Upper lobe of left lung (tissue), 6 donors: ENCODE results near the gene TFAP2A. TPM values are rescaled to one million over a fixed set of nuclear protein-coding genes. Genes with fewer than 3 reads are reported as not detected.

Experiments
- ATAC-seq, 2 donors: fragments of 200-7000 bp; cut with Tn5 transposase; one replicate each; pipeline ENCODE4 v1.9.1; 2022; ENCODE audit warnings: mild to moderate bottlenecking in 2 of 2, moderate library complexity in 2 of 2; ENCODE audit not compliant: low FRiP score in 2 of 2
- DNase-seq, 2 donors: peaks; one replicate each; pipeline ENCODE4 v3.0.0-alpha.2; 2019 to 2020
- H3K27ac ChIP-seq, 4 donors: fragments of 200-600 bp; sonication (generic); one replicate each; pipeline ENCODE4 v1.5.1; 2016 to 2019
- H3K27me3 ChIP-seq, 4 donors: fragments of 200-600 bp; sonication (generic); one replicate each; pipeline ENCODE4 v1.5.1; 2017 to 2019
- H3K36me3 ChIP-seq, 4 donors: fragments of 200-600 bp; sonication (generic); one replicate each; pipeline ENCODE4 v1.5.1; 2016 to 2019
- H3K4me1 ChIP-seq, 4 donors: fragments of 200-600 bp; sonication (generic); one replicate each; pipeline ENCODE4 v1.5.1; 2018 to 2019
- H3K4me3 ChIP-seq, 4 donors: fragments of 200-600 bp; sonication (generic); one replicate each; pipeline ENCODE4 v1.5.1; 2017 to 2019; ENCODE audit warnings: mild to moderate bottlenecking in 2 of 4, moderate library complexity in 1 of 4
- H3K9me3 ChIP-seq, 4 donors: fragments of 200-600 bp; sonication (generic); one replicate each; pipeline ENCODE4 v1.5.1; 2018 to 2019
- EP300 ChIP-seq, 4 donors: sonication (generic); formaldehyde crosslinking; IDR thresholded peaks; one replicate each; pipeline ENCODE4 v1.5.1; 2017; ENCODE audit warnings: antibody characterized with exemption in 4 of 4, control low read depth in 2 of 4
- POLR2A ChIP-seq, 4 donors: fragments of 450-650 bp; IDR thresholded peaks; one replicate each; pipeline ENCODE4 v1.5.1; 2016 to 2017; ENCODE audit warnings: antibody characterized with exemption in 4 of 4, mild to moderate bottlenecking in 2 of 4
- POLR2AphosphoS5 ChIP-seq, 2 donors: sonication (generic); formaldehyde crosslinking; IDR thresholded peaks; one replicate each; pipeline ENCODE4 v1.5.1; 2017; ENCODE audit warnings: antibody characterized with exemption in 2 of 2
- WGBS, 2 donors: methylation state at CpG; one replicate each; pipeline ENCODE4 v1.1.5; 2017 to 2018; 5-methylcytosine and 5-hydroxymethylcytosine counted together
- small RNA-seq, 4 donors: library from RNA; depleted of rRNA; stranded (forward); fragments of <200 nt; gene quantifications; one replicate each; pipeline ENCODE3, GENCODE V24; 2016
- total RNA-seq, 6 donors: library from RNA; depleted of rRNA in 4 of 6; stranded (reverse); fragments of >200 nt in 4 of 6; gene quantifications; one replicate each; pipeline versions ENCODE4 v1.1.0 to v1.2.1, GENCODE V29; 2016 to 2021
- TF ChIP-seq, protein P1 (sequence below), 6 experiments: fragments of 450-650 bp in 4 of 6; fragments of 200-600 bp in 2 of 6; sonication (generic) in 2 of 6; IDR thresholded peaks; one replicate each; pipeline ENCODE4 v1.5.1; 2016 to 2019; ENCODE audit warnings: antibody characterized with exemption in 6 of 6
- donor health status: DM: no; HTN: no; CAD: no; lungs with moderate emphysema.
- donor health status: DM: no; HTN: yes; CAD: no; lungs with severe emphysema.

The TFAP2A gene
- total RNA-seq, 6 donors from 2014 or later = 0.69 to 7.8 (median 1.1) TPM; not detected in 1

DNA sequence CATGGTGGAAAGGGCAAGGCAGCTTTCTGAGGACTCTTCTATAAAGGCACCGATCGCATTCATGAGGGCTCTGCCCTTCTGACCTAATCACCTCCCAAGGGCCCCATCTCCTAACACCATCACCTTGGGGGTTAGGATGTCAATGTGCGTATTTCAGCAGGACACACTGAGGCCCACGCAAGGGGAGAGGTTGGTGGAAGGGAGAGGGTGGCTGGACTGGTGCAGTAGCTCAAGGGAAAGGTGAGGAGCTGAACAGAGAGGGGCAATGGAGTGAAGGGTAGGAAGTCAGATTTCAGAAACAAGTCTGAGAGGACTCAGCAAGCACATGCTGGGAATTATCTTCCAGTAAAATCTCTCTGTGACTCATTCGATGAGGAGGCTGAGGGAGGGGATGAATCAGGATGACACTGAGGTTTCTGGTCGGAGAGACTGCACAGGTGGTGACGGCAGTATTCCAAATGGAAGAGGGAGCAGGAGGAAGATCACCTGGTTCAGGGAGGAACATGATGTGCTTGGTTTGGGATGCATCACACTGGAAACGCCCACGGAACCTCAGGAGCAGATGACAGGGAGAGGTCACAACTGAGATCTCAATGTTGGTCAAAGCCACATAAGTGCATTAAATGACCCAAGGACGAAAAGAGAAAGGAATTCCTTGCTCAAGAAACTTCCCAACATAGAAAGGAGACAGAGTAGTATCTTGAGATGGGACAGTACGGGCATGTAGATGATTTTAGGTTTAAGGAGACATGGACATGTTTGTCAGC, 67.1 kb downstream of the TFAP2A start:
- Histone ChIP-seq H3K4me1 (no peaks in the 10 kb centered on the region), H3K27ac (no peak overlapping the region), H3K27me3 (no peaks in the 10 kb centered on the region), H3K9me3 (no peaks in the 10 kb centered on the region), H3K36me3 (no peaks in the 10 kb centered on the region), H3K4me3 (no peak overlapping the region)
- 86 to 89% methylated on average over 11 of the region's 11 CpGs for WGBS, 2 donors
- ATAC-seq (no peak), DNase-seq (no peak)
- TF ChIP-seq POLR2A (IDR thresholded peaks at IDR 0.05) (no peak), EP300 (IDR thresholded peaks at IDR 0.05) (no peak), POLR2AphosphoS5 (IDR thresholded peaks at IDR 0.05) (no peak)
- TF ChIP-seq, protein P1, sequence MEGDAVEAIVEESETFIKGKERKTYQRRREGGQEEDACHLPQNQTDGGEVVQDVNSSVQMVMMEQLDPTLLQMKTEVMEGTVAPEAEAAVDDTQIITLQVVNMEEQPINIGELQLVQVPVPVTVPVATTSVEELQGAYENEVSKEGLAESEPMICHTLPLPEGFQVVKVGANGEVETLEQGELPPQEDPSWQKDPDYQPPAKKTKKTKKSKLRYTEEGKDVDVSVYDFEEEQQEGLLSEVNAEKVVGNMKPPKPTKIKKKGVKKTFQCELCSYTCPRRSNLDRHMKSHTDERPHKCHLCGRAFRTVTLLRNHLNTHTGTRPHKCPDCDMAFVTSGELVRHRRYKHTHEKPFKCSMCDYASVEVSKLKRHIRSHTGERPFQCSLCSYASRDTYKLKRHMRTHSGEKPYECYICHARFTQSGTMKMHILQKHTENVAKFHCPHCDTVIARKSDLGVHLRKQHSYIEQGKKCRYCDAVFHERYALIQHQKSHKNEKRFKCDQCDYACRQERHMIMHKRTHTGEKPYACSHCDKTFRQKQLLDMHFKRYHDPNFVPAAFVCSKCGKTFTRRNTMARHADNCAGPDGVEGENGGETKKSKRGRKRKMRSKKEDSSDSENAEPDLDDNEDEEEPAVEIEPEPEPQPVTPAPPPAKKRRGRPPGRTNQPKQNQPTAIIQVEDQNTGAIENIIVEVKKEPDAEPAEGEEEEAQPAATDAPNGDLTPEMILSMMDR (IDR thresholded peaks at IDR 0.05) = no peak

Small RNA genes within 50 kb of the gene (small RNA-seq; reads per million reads assigned to genes)
- gene MIR5689 = 0 reads per million in 4 donors

Other genes starting within 250 kb of the TFAP2A start
- gene GCNT2, start 106.3 kb upstream of the TFAP2A start, total RNA-seq = 10 to 100 TPM; 18.7 to 97.4 (median 44.5) TPM